ENCODE measurements around the gene VPREB3.

The VPREB3 gene

GRCh38 chr22:23722724-23723123, 31.5 kb downstream of the VPREB3 start:
- peak; percentile 6 for DNase-seq

- DNase-seq: peak; percentile 43
Observed at GRCh38 chr22:23722160-23722559, 32.1 kb downstream of the VPREB3 start.

- DNase-seq: no peak
Observed at GRCh38 chr22:23720855-23721254, 33.4 kb downstream of the VPREB3 start.

- DNase-seq: peak; percentile 6
Observed at GRCh38 chr22:23718371-23719165, 35.7 kb downstream of the VPREB3 start.

GRCh38 chr22:23716811-23717801, 37.1 kb downstream of the VPREB3 start:
- DNase-seq: peak; percentile 96

- DNase-seq: no peak
Observed at GRCh38 chr22:23715806-23716375, 38.3 kb downstream of the VPREB3 start.

GRCh38 chr22:23714596-23715578, 39.3 kb downstream of the VPREB3 start:
- DNase-seq: no peak

- DNase-seq: no peak
Observed at GRCh38 chr22:23713696-23714595, 40.3 kb downstream of the VPREB3 start.

- DNase-seq: no peak
Observed at GRCh38 chr22:23712256-23712655, 42.0 kb downstream of the VPREB3 start.

- no peak for DNase-seq
Observed at GRCh38 chr22:23709107-23709506, 45.1 kb downstream of the VPREB3 start.

GRCh38 chr22:23708270-23708669, 46.0 kb downstream of the VPREB3 start:
- no peak for DNase-seq

GRCh38 chr22:23705358-23705757, 48.9 kb downstream of the VPREB3 start:
- no peak for DNase-seq

GRCh38 chr22:23704829-23705228, 49.4 kb downstream of the VPREB3 start:
- no peak for DNase-seq

- DNase-seq: no peak
Observed at GRCh38 chr22:23704062-23704461, 50.2 kb downstream of the VPREB3 start.

All from NCI-H69 (cell line).